HepG2 (cell line): Measurements from ENCODE around the gene CLEC3A. TPM values are rescaled to one million over a fixed set of nuclear protein-coding genes. Genes with fewer than 3 reads are reported as not detected.

Source experiments
- ATAC-seq: fragments of 200-7000 bp; cut with Tn5 transposase; 3 replicates; pipeline ENCODE4 v1.9.1; 2020; ENCODE audit warnings: mild to moderate bottlenecking, moderate library complexity
- BruUV-seq: library from RNA; stranded (reverse); fragments of 400-500 nt; replicated peaks from 2 replicates; lab custom pipeline; 2021; lab: Mats Ljungman, UMichigan
- CTCF ChIA-PET: fragments of 300-600 bp; formaldehyde crosslinking; extraction: SDS; loops from one replicate; lab custom pipeline; 2021; ENCODE audit warnings: low total read pairs, inconsistent platforms, low intra/inter-chr PET ratio; lab: Yijun Ruan, JAX
- POLR2A ChIA-PET: fragments of 350-600 bp; sonication (Branson Sonifier 250); formaldehyde crosslinking; loops from one replicate; lab custom pipeline; 2020; ENCODE audit warnings: antibody characterized with exemption, inconsistent platforms; lab: Yijun Ruan, JAX
- DNase-seq: peaks from one replicate; pipeline ENCODE4 v3.0.0-alpha.2; 2015; ENCODE audit warnings: low spot score
- FAIRE-seq: peaks from 3 replicates; lab custom pipeline; 2011; peaks lifted over from hg19 to GRCh38; lab: Jason Lieb, UNC
- H2AFZ ChIP-seq: one replicate; pipeline ENCODE4 v1.6.1; 2011; ENCODE audit warnings: low read length, inconsistent platforms
- H3K27ac ChIP-seq: fragments of 300-600 bp; 3 replicates; pipeline ENCODE4 v1.8.0; 2011; ENCODE audit warnings: mixed run types, mild to moderate bottlenecking, mixed read lengths, low read length, inconsistent platforms; ENCODE audit not compliant: insufficient read depth; ENCODE audit errors: extremely low read length
- H3K27me3 ChIP-seq, 2 experiments: fragments of 200-600 bp in 1 of 2; 2 replicates in 1 of 2; 3 replicates in 1 of 2; pipeline versions ENCODE4 v1.6.0 to v1.8.0; 2011; ENCODE audit warnings: low read length in 2 of 2, mild to moderate bottlenecking in 2 of 2, moderate library complexity in 2 of 2, inconsistent platforms in 1 of 2; ENCODE audit not compliant: insufficient read depth in 2 of 2, control insufficient read depth in 1 of 2
- H3K36me3 ChIP-seq, 2 experiments: fragments of 200-600 bp in 1 of 2; replicated peaks in 1 of 2; 2 replicates in 1 of 2; 3 replicates in 1 of 2; pipeline versions ENCODE4 v1.5.1 to v1.8.0; 2011; ENCODE audit warnings: low read length in 2 of 2, inconsistent platforms in 1 of 2; ENCODE audit not compliant: insufficient read depth in 2 of 2, control insufficient read depth in 1 of 2
- H3K4me1 ChIP-seq: 2 replicates; pipeline ENCODE4 v1.5.1; 2012; ENCODE audit warnings: low read length, inconsistent platforms; ENCODE audit not compliant: insufficient read depth
- H3K4me2 ChIP-seq: 2 replicates; pipeline ENCODE4 v1.6.0; 2011; ENCODE audit warnings: low read depth, low read length, inconsistent platforms
- H3K4me3 ChIP-seq, 3 experiments: fragments of 200-600 bp in 1 of 3; sonication (generic), shearing (Covaris generic) in 1 of 3; replicated peaks in 1 of 3; 2 replicates each; pipeline ENCODE4 v1.5.1; 2011 to 2016; ENCODE audit warnings: low read length in 3 of 3, inconsistent platforms in 2 of 3, low read depth in 2 of 3, mild to moderate bottlenecking in 2 of 3, control low read depth in 1 of 3, mixed read lengths in 1 of 3; ENCODE audit not compliant: insufficient read depth in 1 of 3
- H3K79me2 ChIP-seq: one replicate; pipeline ENCODE4 v1.6.1; 2011; ENCODE audit warnings: low read length, inconsistent platforms; ENCODE audit not compliant: insufficient read depth
- H3K9ac ChIP-seq: 2 replicates; pipeline ENCODE4 v1.6.0; 2011; ENCODE audit warnings: mild to moderate bottlenecking, low read depth, low read length, inconsistent platforms; ENCODE audit not compliant: insufficient read depth
- H3K9me3 ChIP-seq: 2 replicates; pipeline ENCODE4 v1.5.1; 2012; ENCODE audit warnings: mild to moderate bottlenecking, low read length
- H4K20me1 ChIP-seq: 2 replicates; pipeline ENCODE4 v1.6.0; 2011; ENCODE audit warnings: inconsistent platforms, mild to moderate bottlenecking, low read length, moderate library complexity; ENCODE audit not compliant: insufficient read depth
- ATF3 ChIP-seq: sonication (generic); formaldehyde crosslinking; IDR thresholded peaks from 2 replicates; pipeline ENCODE4 v1.4.0; 2020; ENCODE audit warnings: missing genetic modification reagents
- CENPX ChIP-seq: sonication (generic); formaldehyde crosslinking; IDR thresholded peaks from 2 replicates; pipeline ENCODE4 v1.9.0; 2021; ENCODE audit warnings: mild to moderate bottlenecking, missing genetic modification reagents, moderate library complexity
- ETV6 ChIP-seq: sonication (generic); formaldehyde crosslinking; conservative IDR thresholded peaks from 2 replicates; pipeline ENCODE4 v1.4.0; 2020; ENCODE audit warnings: missing genetic modification reagents
- GMEB1 ChIP-seq: sonication (generic); formaldehyde crosslinking; IDR thresholded peaks from 2 replicates; pipeline ENCODE4 v1.5.1; 2020; ENCODE audit warnings: missing genetic modification reagents, mild to moderate bottlenecking, borderline replicate concordance
- KDM5A ChIP-seq: fragments of 200-600 bp; sonication (generic); IDR thresholded peaks from 2 replicates; pipeline ENCODE4 v1.7.0; 2018; ENCODE audit warnings: antibody characterized with exemption, mild to moderate bottlenecking, low read length, borderline replicate concordance
- PCBP1 ChIP-seq: fragments of 200-400 bp; formaldehyde crosslinking; IDR thresholded peaks from 2 replicates; pipeline ENCODE4 v1.6.1; 2017; ENCODE audit warnings: mild to moderate bottlenecking, low read depth, low read length, borderline replicate concordance
- PHB2 ChIP-seq: fragments of 450-650 bp; IDR thresholded peaks from 2 replicates; pipeline ENCODE4 v1.6.1; 2018; ENCODE audit not compliant: partially characterized antibody
- RCOR2 ChIP-seq: IDR thresholded peaks from 2 replicates; pipeline ENCODE4 v1.6.1; 2016; ENCODE audit warnings: missing biosample characterization, missing genetic modification reagents
- STAT6 ChIP-seq: sonication (generic); formaldehyde crosslinking; IDR thresholded peaks from 2 replicates; pipeline ENCODE4 v1.4.0; 2020; ENCODE audit warnings: missing genetic modification reagents, mild to moderate bottlenecking, borderline replicate concordance
- XBP1 ChIP-seq: sonication (generic); formaldehyde crosslinking; IDR thresholded peaks from 2 replicates; pipeline ENCODE4 v1.5.0; 2020; ENCODE audit warnings: missing genetic modification reagents
- YEATS4 ChIP-seq: sonication (generic); formaldehyde crosslinking; IDR thresholded peaks from 2 replicates; pipeline ENCODE4 v1.4.0; 2020; ENCODE audit warnings: missing genetic modification reagents, borderline replicate concordance
- ZFYVE20 ChIP-seq: sonication (generic); formaldehyde crosslinking; IDR thresholded peaks from 2 replicates; pipeline ENCODE4 v1.8.0; 2023; ENCODE audit warnings: low read depth, mild to moderate bottlenecking, moderate library complexity, missing genetic modification reagents, borderline replicate concordance
- ZNF232 ChIP-seq: sonication (generic); formaldehyde crosslinking; IDR thresholded peaks from 2 replicates; pipeline ENCODE4 v1.4.0; 2020; ENCODE audit warnings: missing genetic modification reagents, borderline replicate concordance
- ZNF234 ChIP-seq: sonication (generic); formaldehyde crosslinking; conservative IDR thresholded peaks from 2 replicates; pipeline ENCODE4 v1.5.1; 2020; ENCODE audit warnings: mild to moderate bottlenecking, missing genetic modification reagents
- ZNF350 ChIP-seq: sonication (generic); formaldehyde crosslinking; IDR thresholded peaks from 2 replicates; pipeline ENCODE4 v1.4.0; 2020; ENCODE audit warnings: mild to moderate bottlenecking, low read depth, missing genetic modification reagents, borderline replicate concordance
- ZNF7 ChIP-seq: IDR thresholded peaks from 2 replicates; pipeline ENCODE4 v1.6.1; 2016; ENCODE audit warnings: missing biosample characterization, missing genetic modification reagents
- ZNF737 ChIP-seq: sonication (generic); formaldehyde crosslinking; IDR thresholded peaks from 2 replicates; pipeline ENCODE4 v1.5.0; 2020; ENCODE audit warnings: missing genetic modification reagents, mild to moderate bottlenecking, borderline replicate concordance
- ZNF878 ChIP-seq: sonication (generic); formaldehyde crosslinking; IDR thresholded peaks from 2 replicates; pipeline ENCODE4 v1.8.1; 2023; ENCODE audit warnings: mild to moderate bottlenecking, missing genetic modification reagents, moderate library complexity
- ZZZ3 ChIP-seq: sonication (generic); formaldehyde crosslinking; IDR thresholded peaks from 2 replicates; pipeline ENCODE4 v1.4.0; 2020; ENCODE audit warnings: missing genetic modification reagents, mild to moderate bottlenecking, borderline replicate concordance
- WGBS: methylation state at CpG from one replicate; pipeline ENCODE4 v1.1.6; 2017; ENCODE audit warnings: low lambda C conversion rate; 5-methylcytosine and 5-hydroxymethylcytosine counted together
- in situ Hi-C: cut with HindIII; loops from 2 replicates; pipeline ENCODE4 v1.10.0; 2017; ENCODE audit warnings: low pct_unique_long_range_greater_than_20kb; ENCODE audit not compliant: extremely low pct_ligation_motif_present
- intact Hi-C: fragments of 100-400 bp; cut with micrococcal nuclease; formaldehyde crosslinking; loops from one replicate; pipeline ENCODE4 v1.10.0; 2022; ENCODE audit not compliant: unreplicated experiment
- polyA plus RNA-seq, 8 experiments: library from polyadenylated mRNA; depleted of rRNA in 3 of 8; stranded (reverse) in 7 of 8; unstranded in 1 of 8; fragments of >200 nt; fragmentation: Illumina TruSeq in 4 of 8; extraction: Trizol in 4 of 8; gene quantifications; 2 replicates each; pipeline versions ENCODE4 v1.2.1 to v1.2.3, GENCODE V29; 2011 to 2016; ENCODE audit warnings: low read depth in 4 of 8, missing spikeins in 1 of 8, mixed read lengths in 1 of 8; ENCODE audit not compliant: insufficient read depth in 1 of 8
- total RNA-seq, 5 experiments: library from RNA; depleted of rRNA; stranded (reverse); fragments of >200 nt; fragmentation: Illumina TruSeq; extraction: Trizol; gene quantifications; 2 replicates each; pipeline ENCODE4 v1.2.3, GENCODE V29; 2016; ENCODE audit warnings: low read depth in 1 of 5

CLEC3A gene
- total and polyA plus RNA-seq, 2 of the 13 experiments (the other 11 are each of a cell fraction or from before 2014, with no cell fraction given): not detected

GRCh38 chr16:77993111-77993985 lies 29.0 kb upstream of the CLEC3A start:
- H3K27me3 ChIP-seq: no peaks in the 10 kb centered on the region; a peak in 1 of 5 replicates
- H3K4me2 ChIP-seq: no peak overlapping the region
- ChIA-PET CTCF (no interaction called here), POLR2A (no interaction called here)
- H3K79me2 ChIP-seq: no peaks in the 10 kb centered on the region
- in situ Hi-C loops: no loop called here
- no peaks in the 10 kb centered on the region for H4K20me1 ChIP-seq
- no TSS peak for BruUV-seq
- intact Hi-C loops: no loop called here
- WGBS: 5% methylated on average over 6 of the region's 6 CpGs
- H2AFZ ChIP-seq: no peak overlapping the region
- DNase-seq (no peak), ATAC-seq (no peak), FAIRE-seq (no peak)
- H3K4me3 ChIP-seq: no peak overlapping the region
- no peak overlapping the region for H3K9ac ChIP-seq
- TF ChIP-seq ZNF232 (CRISPR knock-in tag): no peak
- no peak for TF ChIP-seq YEATS4 (CRISPR knock-in tag)
- no peak for TF ChIP-seq ZZZ3 (CRISPR knock-in tag)
- TF ChIP-seq XBP1 (CRISPR knock-in tag): no peak
- TF ChIP-seq ZNF878 (CRISPR knock-in tag): no peak
- no peak for TF ChIP-seq ZNF737 (CRISPR knock-in tag)
- TF ChIP-seq PHB2: no peak
- TF ChIP-seq ETV6 (CRISPR knock-in tag): no peak
- TF ChIP-seq PCBP1: no peak
- no peak for TF ChIP-seq ZNF350 (CRISPR knock-in tag)
- no peak for TF ChIP-seq ATF3 (CRISPR knock-in tag)
- TF ChIP-seq ZNF7: no peak
- no peak for TF ChIP-seq CENPX (CRISPR knock-in tag)
- no peak for TF ChIP-seq GMEB1 (CRISPR knock-in tag)
- TF ChIP-seq STAT6 (CRISPR knock-in tag): no peak
- TF ChIP-seq ZNF234 (CRISPR knock-in tag): no peak
- TF ChIP-seq KDM5A: no peak
- TF ChIP-seq ZFYVE20 (CRISPR knock-in tag): no peak
- TF ChIP-seq RCOR2: no peak
- H3K27ac ChIP-seq: no peak overlapping the region
- peaks cover 27% of the 10 kb centered on the region for H3K9me3 ChIP-seq
- H3K4me1 ChIP-seq: peaks cover 5% of the 10 kb centered on the region
- no peaks in the 10 kb centered on the region for H3K36me3 ChIP-seq
